NCI-H446 treated with DMSO at 0.1 percent for 48 hours (cell line): ENCODE measurements around the gene METTL16.
"Not testable (repeated sequence)": the region's sequence is repeated elsewhere in the genome, so short reads cannot be mapped to it uniquely, and the experiment has no call there.

ENCODE experiments used
- DNase-seq: peaks from one replicate; lab custom pipeline; 2025; lab: John Stamatoyannopoulos, UW

METTL16 gene

GRCh38 chr17:2452216-2452750 lies 59.4 kb downstream of the METTL16 start:
- DNase-seq, result no peak

GRCh38 chr17:2450016-2450650 lies 61.6 kb downstream of the METTL16 start:
- no peak for DNase-seq

GRCh38 chr17:2449486-2449885 lies 62.2 kb downstream of the METTL16 start:
- peak; percentile 47 for DNase-seq

GRCh38 chr17:2447479-2447878 lies 64.2 kb downstream of the METTL16 start:
- DNase-seq, result not testable (repeated sequence)

GRCh38 chr17:2445638-2446037 lies 66.0 kb downstream of the METTL16 start:
- DNase-seq, result no peak

GRCh38 chr17:2444382-2444781 lies 67.3 kb downstream of the METTL16 start:
- no peak for DNase-seq

- no peak for DNase-seq
Measured at GRCh38 chr17:2442166-2442565, 69.5 kb downstream of the METTL16 start.

- DNase-seq, result no peak
Measured at GRCh38 chr17:2440930-2441329, 70.8 kb downstream of the METTL16 start.

- not testable (repeated sequence) for DNase-seq
Measured at GRCh38 chr17:2439997-2440396, 71.7 kb downstream of the METTL16 start.

- DNase-seq, result no peak
Measured at GRCh38 chr17:2438823-2439222, 72.9 kb downstream of the METTL16 start.

GRCh38 chr17:2436316-2436905 lies 75.3 kb downstream of the METTL16 start:
- DNase-seq, result no peak

- DNase-seq, result no peak
Measured at GRCh38 chr17:2435862-2436261, 75.8 kb downstream of the METTL16 start.

- DNase-seq, result no peak
Measured at GRCh38 chr17:2435181-2435741, 76.4 kb downstream of the METTL16 start.

GRCh38 chr17:2433696-2434095 lies 78.0 kb downstream of the METTL16 start:
- DNase-seq, result no peak

GRCh38 chr17:2427910-2428309 lies 83.8 kb downstream of the METTL16 start:
- no peak for DNase-seq

- DNase-seq, result no peak
Measured at GRCh38 chr17:2427215-2427614, 84.5 kb downstream of the METTL16 start.

- no peak for DNase-seq
Measured at GRCh38 chr17:2423271-2423670, 88.4 kb downstream of the METTL16 start.

GRCh38 chr17:2421315-2422147 lies 90.2 kb downstream of the METTL16 start:
- DNase-seq, result no peak

GRCh38 chr17:2420176-2420575 lies 91.5 kb downstream of the METTL16 start:
- no peak for DNase-seq

- DNase-seq, result no peak
Measured at GRCh38 chr17:2419486-2419885, 92.2 kb downstream of the METTL16 start.

- no peak for DNase-seq
Measured at GRCh38 chr17:2418572-2418971, 93.1 kb downstream of the METTL16 start.

- DNase-seq, result peak; percentile 54
Measured at GRCh38 chr17:2416010-2416734, 95.5 kb downstream of the METTL16 start.
